Ovary (tissue), 9 donors: ENCODE results near the gene TTC36. TPM values are rescaled to one million over a fixed set of nuclear protein-coding genes. Genes with fewer than 3 reads are reported as not detected.
"Not testable (repeated sequence)": the region's sequence is repeated elsewhere in the genome, so short reads cannot be mapped to it uniquely, and the experiment has no call there.

Source experiments
- DNase-seq, 5 donors: peaks; one replicate each; pipeline ENCODE4 v3.0.0-alpha.2; 2019 to 2020
- H3K27ac ChIP-seq, 2 donors: fragments of 200-600 bp; one replicate each; pipeline versions ENCODE4 v1.5.1 to v1.8.0; 2019 to 2022
- H3K27me3 ChIP-seq: fragments of 200-600 bp; one replicate; pipeline ENCODE4 v1.8.0; 2022
- H3K36me3 ChIP-seq: fragments of 200-600 bp; sonication (generic); one replicate; pipeline ENCODE4 v1.5.1; 2019
- H3K4me1 ChIP-seq: one replicate; pipeline ENCODE4 v1.8.1; 2013; ENCODE audit warnings: mild to moderate bottlenecking, moderate library complexity; ENCODE audit not compliant: insufficient read depth
- H3K4me3 ChIP-seq: fragments of 200-600 bp; sonication (generic); one replicate; pipeline ENCODE4 v1.5.1; 2017
- H3K9me3 ChIP-seq, 2 donors: fragments of 200-600 bp in 1 of 2; sonication (generic) in 1 of 2; one replicate each; pipeline versions ENCODE4 v1.5.1 to v1.8.1; 2013 to 2019; ENCODE audit warnings: mild to moderate bottlenecking in 1 of 2, moderate library complexity in 1 of 2
- EP300 ChIP-seq: sonication (generic); formaldehyde crosslinking; IDR thresholded peaks from one replicate; pipeline ENCODE4 v1.6.1; 2017; ENCODE audit warnings: antibody characterized with exemption
- POLR2A ChIP-seq: fragments of 450-650 bp; IDR thresholded peaks from one replicate; pipeline ENCODE4 v1.6.1; 2017; ENCODE audit warnings: antibody characterized with exemption, mild to moderate bottlenecking, moderate library complexity
- WGBS, 3 donors: extraction: QIAGEN DNeasy Blood & Tissue Kit in 1 of 3; methylation state at CpG; one replicate each; pipeline versions ENCODE4 v1.1.5 to v1.1.7; 2013 to 2017; 5-methylcytosine and 5-hydroxymethylcytosine counted together
- intact Hi-C, 4 donors: fragments of 100-400 bp; cut with DNase I; formaldehyde crosslinking; loops; one replicate each; pipeline versions ENCODE4 v1.11.0 to v1.15.1; 2022 to 2023
- polyA plus RNA-seq, 2 donors: library from polyadenylated mRNA; stranded (reverse); fragments of 200-250 nt in 1 of 2; fragments of 350-450 nt in 1 of 2; fragmentation: Illumina TruSeq in 1 of 2; extraction: RNeasy Lipid Tissue Mini Kit (QIAGEN cat#74804) in 1 of 2; gene quantifications; one replicate each; pipeline ENCODE4 v1.2.3, GENCODE V29; 2013 to 2014
- total RNA-seq, 7 donors: library from RNA; depleted of rRNA in 2 of 7; stranded (reverse); fragments of >200 nt in 2 of 7; fragmentation: NEBNext Ultra II Directional in 3 of 7; extraction: Animal tissue kit (Norgen Biotek cat#: 25700) in 3 of 7; gene quantifications; one replicate each; pipeline versions ENCODE4 v1.1.0 to v1.2.4, GENCODE V29; 2016 to 2023
- TF ChIP-seq, protein P1 (sequence below), 3 donors: fragments of 450-650 bp in 2 of 3; fragments of 200-600 bp in 1 of 3; IDR thresholded peaks; one replicate each; pipeline versions ENCODE4 v1.5.1 to v1.8.0; 2016 to 2022; ENCODE audit warnings: antibody characterized with exemption in 3 of 3, mild to moderate bottlenecking in 1 of 3
- donor health status: DM: no; HTN: no; CAD: no; lungs with moderate emphysema.
- donor health status: DM: no; HTN: no; CAD: no.
- donor health status: Bipolar disorder and iron deficiency.
- donor health status: DM: yes; HTN: yes; CAD: no.
- donor health status: DM: no; HTN: no; CAD: no.
- donor health status: DM: yes; HTN: yes; CAD: no.

Gene TTC36
- total and polyA plus RNA-seq, 9 donors, result 0.18 to 0.38 (median 0.37) TPM; not detected in 4

DNA sequence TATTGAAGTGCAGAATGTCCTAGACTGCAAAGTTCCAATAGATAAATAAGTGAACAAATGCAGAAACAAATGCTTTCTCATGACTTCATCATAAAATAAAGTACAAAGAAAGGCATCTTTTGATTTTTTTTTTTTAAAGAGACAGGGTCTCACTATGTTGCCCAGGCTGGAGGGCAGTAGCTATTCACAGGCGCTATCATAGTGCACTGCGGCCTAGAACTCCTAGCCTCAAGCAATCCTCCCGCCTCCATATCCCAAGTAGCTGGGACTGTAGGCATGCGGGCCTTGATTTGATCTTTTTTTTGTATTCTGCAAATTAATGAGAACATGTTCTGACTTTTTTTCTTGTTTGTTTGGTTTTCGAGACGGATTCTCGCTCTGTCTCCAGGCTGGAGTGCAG, 47.4 kb downstream of the TTC36 start:
- Histone ChIP-seq H3K27me3 (no peaks in the 10 kb centered on the region), H3K27ac (no peak overlapping the region), H3K4me3 (no peak overlapping the region), H3K9me3 (no peaks in the 10 kb centered on the region), H3K36me3 (no peaks in the 10 kb centered on the region), H3K4me1 (peaks cover 9% of the 10 kb centered on the region)
- 50 to 64% (median 56%) methylated on average over 7 of the region's 7 CpGs for WGBS, 3 donors
- DNase-seq, result no peak
- TF ChIP-seq POLR2A (no peak), EP300 (no peak)
- TF ChIP-seq, protein P1, sequence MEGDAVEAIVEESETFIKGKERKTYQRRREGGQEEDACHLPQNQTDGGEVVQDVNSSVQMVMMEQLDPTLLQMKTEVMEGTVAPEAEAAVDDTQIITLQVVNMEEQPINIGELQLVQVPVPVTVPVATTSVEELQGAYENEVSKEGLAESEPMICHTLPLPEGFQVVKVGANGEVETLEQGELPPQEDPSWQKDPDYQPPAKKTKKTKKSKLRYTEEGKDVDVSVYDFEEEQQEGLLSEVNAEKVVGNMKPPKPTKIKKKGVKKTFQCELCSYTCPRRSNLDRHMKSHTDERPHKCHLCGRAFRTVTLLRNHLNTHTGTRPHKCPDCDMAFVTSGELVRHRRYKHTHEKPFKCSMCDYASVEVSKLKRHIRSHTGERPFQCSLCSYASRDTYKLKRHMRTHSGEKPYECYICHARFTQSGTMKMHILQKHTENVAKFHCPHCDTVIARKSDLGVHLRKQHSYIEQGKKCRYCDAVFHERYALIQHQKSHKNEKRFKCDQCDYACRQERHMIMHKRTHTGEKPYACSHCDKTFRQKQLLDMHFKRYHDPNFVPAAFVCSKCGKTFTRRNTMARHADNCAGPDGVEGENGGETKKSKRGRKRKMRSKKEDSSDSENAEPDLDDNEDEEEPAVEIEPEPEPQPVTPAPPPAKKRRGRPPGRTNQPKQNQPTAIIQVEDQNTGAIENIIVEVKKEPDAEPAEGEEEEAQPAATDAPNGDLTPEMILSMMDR (IDR thresholded peaks at IDR 0.05), result no peak
- intact Hi-C loops, result loop anchor here in 1 of 4 donors (5.0 kb wide), 1 partner anchor 38 kb away; no protein-coding TSS in a partner anchor

DNA sequence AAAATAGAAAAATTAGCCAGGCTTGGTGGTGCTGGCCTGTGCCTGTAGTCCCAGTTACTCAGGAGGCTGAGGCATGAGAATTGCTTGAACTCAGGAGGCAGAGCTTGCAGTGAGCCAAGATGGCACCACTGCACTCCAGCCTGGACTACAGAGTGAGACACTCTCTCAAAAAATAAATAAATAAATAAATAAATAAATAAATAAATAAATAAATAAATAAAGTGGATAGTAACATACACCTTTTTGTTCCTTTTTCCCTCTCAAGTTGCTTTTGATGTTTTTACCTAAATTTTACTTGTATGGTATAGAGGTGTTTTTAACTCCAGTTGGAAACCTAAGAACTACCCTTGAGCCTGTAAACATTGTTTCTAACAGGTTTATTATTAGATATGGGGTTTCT, 50.7 kb downstream of the TTC36 start:
- not testable (repeated sequence) for H3K27ac ChIP-seq, H3K4me3 ChIP-seq, H3K27me3 ChIP-seq, H3K9me3 ChIP-seq, DNase-seq, H3K36me3 ChIP-seq
- intact Hi-C loops, result loop anchor here in 1 of 4 donors (5.0 kb wide), 1 partner anchor 34 kb away; no protein-coding TSS in a partner anchor
- peaks cover 10% of the 10 kb centered on the region for H3K4me1 ChIP-seq

Other genes starting within 250 kb of the TTC36 start
- 1 to 10 TPM in 2 of 7 donors, under 1 TPM in 4, not detected in 1; 0.36 to 2.5 (median 0.59) TPM for gene CD3E, start 222.7 kb upstream of the TTC36 start, total RNA-seq
- 10 to 100 TPM in 1 of 2 donors, under 1 TPM in 1; 0.94 to 11.0 TPM for gene CD3E, start 222.7 kb upstream of the TTC36 start, polyA plus RNA-seq
- 1 to 10 TPM in 4 of 7 donors, under 1 TPM in 2, not detected in 1; 0.47 to 7.7 (median 1.4) TPM for gene CD3D, start 184.8 kb upstream of the TTC36 start, total RNA-seq
- gene CD3D, start 184.8 kb upstream of the TTC36 start, polyA plus RNA-seq, result 10 to 100 TPM in 1 of 2 donors, under 1 TPM in 1; 0.85 to 11.6 TPM
- under 1 TPM in 6 of 7 donors, not detected in 1; 0.15 to 0.89 (median 0.40) TPM for gene CD3G, start 183.1 kb upstream of the TTC36 start, total RNA-seq
- gene CD3G, start 183.1 kb upstream of the TTC36 start, polyA plus RNA-seq, result 1 to 10 TPM in 1 of 2 donors, under 1 TPM in 1; 0.17 to 1.4 TPM
- 10 to 100 TPM; 23.7 to 34.7 (median 29.4) TPM for gene UBE4A, start 167.9 kb upstream of the TTC36 start, total RNA-seq
- gene UBE4A, start 167.9 kb upstream of the TTC36 start, polyA plus RNA-seq, result 10 to 100 TPM; 12.2 to 28.8 TPM
- gene ATP5MG, start 125.9 kb upstream of the TTC36 start, total RNA-seq, result 100 to 1,000 TPM in 5 of 7 donors, 10 to 100 TPM in 2; 70.5 to 201 (median 155) TPM
- gene ATP5MG, start 125.9 kb upstream of the TTC36 start, polyA plus RNA-seq, result 100 to 1,000 TPM; 162 to 450 TPM
- gene KMT2A, start 91.0 kb upstream of the TTC36 start, total RNA-seq, result 100 to 1,000 TPM in 2 of 7 donors, 10 to 100 TPM in 5; 72.0 to 107 (median 82.0) TPM
- 10 to 100 TPM; 25.8 to 45.2 TPM for gene KMT2A, start 91.0 kb upstream of the TTC36 start, polyA plus RNA-seq
- gene TMEM25, start 3.7 kb downstream of the TTC36 start, total RNA-seq, result 10 to 100 TPM; 22.1 to 45.1 (median 32.7) TPM
- gene TMEM25, start 3.7 kb downstream of the TTC36 start, polyA plus RNA-seq, result 10 to 100 TPM; 24.2 to 27.1 TPM
- gene IFT46, start 38.5 kb downstream of the TTC36 start, total RNA-seq, result 10 to 100 TPM; 22.2 to 42.6 (median 27.9) TPM
- gene IFT46, start 38.5 kb downstream of the TTC36 start, polyA plus RNA-seq, result 10 to 100 TPM; 22.8 to 53.1 TPM
- gene ARCN1, start 44.9 kb downstream of the TTC36 start, total RNA-seq, result 100 to 1,000 TPM in 5 of 7 donors, 10 to 100 TPM in 2; 60.2 to 151 (median 125) TPM
- gene ARCN1, start 44.9 kb downstream of the TTC36 start, polyA plus RNA-seq, result 100 to 1,000 TPM in 1 of 2 donors, 10 to 100 TPM in 1; 67.3 to 154 TPM
- gene PHLDB1, start 80.1 kb downstream of the TTC36 start, total RNA-seq, result 100 to 1,000 TPM in 5 of 7 donors, 10 to 100 TPM in 2; 69.4 to 265 (median 139) TPM
- gene PHLDB1, start 80.1 kb downstream of the TTC36 start, polyA plus RNA-seq, result 10 to 100 TPM; 46.2 to 73.7 TPM
- under 1 TPM in 1 of 7 donors, not detected in 6; 0.10 TPM for gene TREH, start 152.2 kb downstream of the TTC36 start, total RNA-seq
- under 1 TPM in 1 of 2 donors, not detected in 1; 0.48 TPM for gene TREH, start 152.2 kb downstream of the TTC36 start, polyA plus RNA-seq